Fibroblast of lung (primary cell): ENCODE measurements around the gene WWOX. TPM values are rescaled to one million over a fixed set of nuclear protein-coding genes. Genes with fewer than 3 reads are reported as not detected.
A peak's percentile ranks its signal among the peaks of the same experiment; 100 is the strongest.

Experiments
- DNase-seq, 2 donors: peaks; one replicate each; pipeline versions ENCODE4 v3.0.0 to v3.0.0-alpha.2; 2010; ENCODE audit warnings: low read depth in 2 of 2
- H2AFZ ChIP-seq: 2 replicates; pipeline ENCODE4 v1.5.1; 2012; ENCODE audit warnings: low read length, control low read depth, inconsistent platforms
- H3K27ac ChIP-seq: 2 replicates; pipeline ENCODE4 v1.5.1; 2011; ENCODE audit warnings: low read length, control low read depth; ENCODE audit not compliant: insufficient read depth
- H3K27me3 ChIP-seq: 2 replicates; pipeline ENCODE4 v1.5.1; 2011; ENCODE audit warnings: mild to moderate bottlenecking, low read length; ENCODE audit not compliant: control insufficient read depth, insufficient read depth
- H3K36me3 ChIP-seq: 2 replicates; pipeline ENCODE4 v1.5.1; 2011; ENCODE audit warnings: low read length; ENCODE audit not compliant: control insufficient read depth, insufficient read depth
- H3K4me1 ChIP-seq: 2 replicates; pipeline ENCODE4 v1.5.1; 2011; ENCODE audit warnings: low read length; ENCODE audit not compliant: control insufficient read depth, insufficient read depth; ENCODE audit errors: extremely low read depth
- H3K4me2 ChIP-seq: 2 replicates; pipeline ENCODE4 v1.5.1; 2011; ENCODE audit warnings: low read length, control low read depth; ENCODE audit not compliant: insufficient read depth; ENCODE audit errors: extremely low read depth
- H3K4me3 ChIP-seq, 4 experiments: fragments of 200-600 bp in 1 of 4; sonication (generic) in 1 of 4; replicated peaks in 1 of 4; 2 replicates each; pipeline ENCODE4 v1.5.1; 2011 to 2016; ENCODE audit warnings: low read length in 4 of 4, low read depth in 3 of 4, mild to moderate bottlenecking in 3 of 4, control low read depth in 2 of 4, inconsistent platforms in 1 of 4, mixed read lengths in 1 of 4; ENCODE audit not compliant: insufficient read depth in 1 of 4; ENCODE audit errors: control extremely low read depth in 1 of 4
- H3K79me2 ChIP-seq: 2 replicates; pipeline ENCODE4 v1.5.1; 2012; ENCODE audit warnings: mild to moderate bottlenecking, low read length, inconsistent platforms; ENCODE audit not compliant: control insufficient read depth, insufficient read depth
- H3K9ac ChIP-seq: 2 replicates; pipeline ENCODE4 v1.5.1; 2011; ENCODE audit warnings: mild to moderate bottlenecking, low read length, control low read depth; ENCODE audit not compliant: insufficient read depth
- H3K9me3 ChIP-seq: 2 replicates; pipeline ENCODE4 v1.5.1; 2012; ENCODE audit warnings: low read depth, low read length; ENCODE audit not compliant: control insufficient read depth, insufficient read depth
- H4K20me1 ChIP-seq: 2 replicates; pipeline ENCODE4 v1.5.1; 2011; ENCODE audit warnings: low read length; ENCODE audit not compliant: control insufficient read depth, insufficient read depth; ENCODE audit errors: extremely low read depth
- CTCF ChIP-seq, 2 donors: IDR thresholded peaks in 1 of 2; conservative IDR thresholded peaks in 1 of 2; 1 replicate in 1 of 2; 2 replicates in 1 of 2; pipeline ENCODE4 v1.5.1; 2011 to 2012; ENCODE audit warnings: low read length in 2 of 2, control low read depth in 1 of 2, inconsistent platforms in 1 of 2, low read depth in 1 of 2, mild to moderate bottlenecking in 1 of 2
- EZH2 ChIP-seq: IDR thresholded peaks from 2 replicates; pipeline ENCODE4 v1.5.1; 2012; ENCODE audit warnings: low read length, control low read depth, mild to moderate bottlenecking; ENCODE audit errors: missing control alignments
- polyA plus RNA-seq, 2 donors: library from polyadenylated mRNA; depleted of rRNA in 1 of 2; stranded (reverse) in 1 of 2; unstranded in 1 of 2; fragments of >200 nt; gene quantifications; 2 replicates each; pipeline ENCODE4 v1.2.1, GENCODE V29; 2011 to 2012; ENCODE audit warnings: missing spikeins in 1 of 2
- total RNA-seq: library from RNA; depleted of rRNA; stranded (reverse); fragments of >200 nt; gene quantifications from 2 replicates; pipeline ENCODE4 v1.2.1, GENCODE V29; 2014

WWOX gene
- total and polyA plus RNA-seq, 2 donors (not counting 1 experiment from before 2014, with no cell fraction given): 5.6 to 16.3 TPM

GRCh38 chr16:78227855-78228254 is 128.4 kb downstream of the WWOX start:
- Histone ChIP-seq H3K9ac (no peak overlapping the region), H3K36me3 (no peaks in the 10 kb centered on the region), H3K4me1 (no peaks in the 10 kb centered on the region), H4K20me1 (no peaks in the 10 kb centered on the region), H3K79me2 (no peaks in the 10 kb centered on the region), H3K27ac (no peak overlapping the region), H2AFZ (no peak overlapping the region), H3K9me3 (no peaks in the 10 kb centered on the region), H3K4me3 (no peak overlapping the region), H3K4me2 (no peak overlapping the region), H3K27me3 (no peaks in the 10 kb centered on the region)
- DNase-seq: no peak
- no peak for TF ChIP-seq EZH2
- peak in 1 of 2 donors; percentile 12 for TF ChIP-seq CTCF (conservative IDR thresholded peaks at IDR 0.05 in 1 of 2, IDR thresholded peaks at IDR 0.05 in 1 of 2; ENCODE audit: low read depth in 1 of 2, low read length in 2 of 2)

GRCh38 chr16:78228704-78229103 is 129.2 kb downstream of the WWOX start:
- TF ChIP-seq CTCF (conservative IDR thresholded peaks at IDR 0.05 in 1 of 2, IDR thresholded peaks at IDR 0.05 in 1 of 2; ENCODE audit: low read depth in 1 of 2, low read length in 2 of 2) (no peak), EZH2 (no peak)
- no peak overlapping the region for H3K9ac ChIP-seq
- DNase-seq: no peak
- H3K9me3 ChIP-seq: no peaks in the 10 kb centered on the region
- no peak overlapping the region for H2AFZ ChIP-seq
- no peaks in the 10 kb centered on the region for H3K4me1 ChIP-seq
- H3K27me3 ChIP-seq: no peaks in the 10 kb centered on the region
- no peak overlapping the region for H3K4me2 ChIP-seq
- no peaks in the 10 kb centered on the region for H3K36me3 ChIP-seq
- H3K4me3 ChIP-seq: no peak overlapping the region
- H3K79me2 ChIP-seq: no peaks in the 10 kb centered on the region
- no peaks in the 10 kb centered on the region for H4K20me1 ChIP-seq
- H3K27ac ChIP-seq: no peak overlapping the region

- H2AFZ ChIP-seq: no peak overlapping the region
- TF ChIP-seq CTCF (conservative IDR thresholded peaks at IDR 0.05 in 1 of 2, IDR thresholded peaks at IDR 0.05 in 1 of 2; ENCODE audit: low read depth in 1 of 2, low read length in 2 of 2) (no peak), EZH2 (no peak)
- no peak overlapping the region for H3K4me3 ChIP-seq
- no peaks in the 10 kb centered on the region for H3K9me3 ChIP-seq
- H3K27me3 ChIP-seq: no peaks in the 10 kb centered on the region
- H3K27ac ChIP-seq: no peak overlapping the region
- DNase-seq: peak; percentile 7 to 72
- H4K20me1 ChIP-seq: no peaks in the 10 kb centered on the region
- H3K9ac ChIP-seq: no peak overlapping the region
- H3K4me2 ChIP-seq: no peak overlapping the region
- no peaks in the 10 kb centered on the region for H3K79me2 ChIP-seq
- H3K4me1 ChIP-seq: no peaks in the 10 kb centered on the region
- H3K36me3 ChIP-seq: no peaks in the 10 kb centered on the region
These were observed 131.4 kb downstream of the WWOX start for GRCh38 chr16:78230832-78231231.
